ENCODE data around the gene AMPH. TPM values are rescaled to one million over a fixed set of nuclear protein-coding genes. Genes with fewer than 3 reads are reported as not detected.

The AMPH gene
- total RNA-seq, 1 donor, result not detected

Small RNA genes lying within 50 kb of the gene (small RNA-seq; reads per million reads assigned to genes)
- gene RN7SL83P, result not detected
- gene TRGV6, result not detected

Data from hematopoietic multipotent progenitor cell (in vitro differentiated cells).